SK-N-SH (cell line): ENCODE results near the gene ANKFN1. TPM values are rescaled to one million over a fixed set of nuclear protein-coding genes. Genes with fewer than 3 reads are reported as not detected.

Experiments
- CTCF ChIA-PET: fragments of 300-600, 350-600 bp; formaldehyde crosslinking; extraction: SDS; loops from one replicate; lab custom pipeline; 2021; lab: Yijun Ruan, JAX
- POLR2A ChIA-PET: fragments of 350-600 bp; sonication (Branson Sonifier 250); formaldehyde crosslinking; extraction: SDS; loops from one replicate; lab custom pipeline; 2020; ENCODE audit warnings: antibody characterized with exemption, inconsistent platforms; lab: Yijun Ruan, JAX
- DNase-seq: peaks from one replicate; pipeline ENCODE4 v3.0.0; 2012
- H2AFZ ChIP-seq: fragments of 200-600 bp; sonication (generic); 2 replicates; pipeline ENCODE4 v1.8.1; 2016; ENCODE audit warnings: antibody characterized with exemption, mild to moderate bottlenecking, low read depth
- H3F3A ChIP-seq: fragments of 200-600 bp; sonication (generic); replicated peaks from 2 replicates; pipeline ENCODE3; 2016; ENCODE audit warnings: antibody characterized with exemption, mild to moderate bottlenecking; ENCODE audit not compliant: insufficient read depth
- H3K27ac ChIP-seq, 2 experiments: fragments of 200-500 bp in 1 of 2; fragments of 200-600 bp in 1 of 2; sonication (Bioruptor generic) in 1 of 2; sonication (generic), shearing (Covaris generic) in 1 of 2; 2 replicates each; pipeline versions ENCODE4 v1.5.1 to v1.6.1; 2014 to 2016; ENCODE audit warnings: low read depth in 2 of 2, inconsistent platforms in 1 of 2, low read length in 1 of 2, mild to moderate bottlenecking in 1 of 2, mixed read lengths in 1 of 2
- H3K27me3 ChIP-seq: fragments of 200-600 bp; sonication (generic), shearing (Covaris generic); 2 replicates; pipeline ENCODE4 v1.6.1; 2016; ENCODE audit warnings: mixed run types; ENCODE audit not compliant: insufficient read depth
- H3K36me3 ChIP-seq, 2 experiments: fragments of 200-500 bp in 1 of 2; fragments of 200-600 bp in 1 of 2; sonication (Bioruptor generic) in 1 of 2; sonication (generic) in 1 of 2; replicated peaks in 1 of 2; 2 replicates each; pipeline versions ENCODE3 to v1.5.1; 2014 to 2016; ENCODE audit warnings: low read length in 1 of 2, mild to moderate bottlenecking in 1 of 2; ENCODE audit not compliant: insufficient read depth in 2 of 2, control insufficient read depth in 1 of 2
- H3K4me1 ChIP-seq, 2 experiments: fragments of 200-500 bp in 1 of 2; fragments of 200-600 bp in 1 of 2; sonication (Bioruptor generic) in 1 of 2; sonication (generic), shearing (Covaris generic) in 1 of 2; 2 replicates each; pipeline versions ENCODE4 v1.5.1 to v1.6.1; 2014 to 2016; ENCODE audit warnings: low read depth in 1 of 2, low read length in 1 of 2, mixed run types in 1 of 2; ENCODE audit not compliant: insufficient read depth in 2 of 2, control insufficient read depth in 1 of 2
- H3K4me2 ChIP-seq: fragments of 200-600 bp; sonication (generic), shearing (Covaris generic); 2 replicates; pipeline ENCODE4 v1.6.1; 2017; ENCODE audit warnings: mixed run types
- H3K4me3 ChIP-seq, 2 experiments: fragments of 200-500 bp in 1 of 2; fragments of 200-600 bp in 1 of 2; sonication (Bioruptor generic) in 1 of 2; sonication (generic), shearing (Covaris generic) in 1 of 2; 2 replicates each; pipeline versions ENCODE4 v1.5.1 to v1.8.1; 2014 to 2016; ENCODE audit warnings: low read depth in 2 of 2, inconsistent platforms in 1 of 2, low read length in 1 of 2, mild to moderate bottlenecking in 1 of 2, mixed read lengths in 1 of 2, moderate library complexity in 1 of 2
- H3K79me2 ChIP-seq: fragments of 200-600 bp; sonication (generic); 2 replicates; pipeline ENCODE4 v1.8.1; 2017; ENCODE audit warnings: mild to moderate bottlenecking; ENCODE audit not compliant: insufficient read depth
- H3K9ac ChIP-seq: fragments of 200-600 bp; sonication (generic); 2 replicates; pipeline ENCODE4 v1.6.1; 2017; ENCODE audit warnings: mixed run types
- H3K9me2 ChIP-seq: fragments of 200-600 bp; sonication (generic); 2 replicates; pipeline ENCODE4 v1.6.1; 2017; ENCODE audit warnings: mixed run types
- H3K9me3 ChIP-seq: fragments of 200-600 bp; sonication (generic); 2 replicates; pipeline ENCODE4 v1.6.1; 2017; ENCODE audit warnings: mixed run types, mild to moderate bottlenecking, moderate library complexity
- H4K20me1 ChIP-seq: fragments of 200-600 bp; sonication (generic); 2 replicates; pipeline ENCODE4 v1.6.1; 2017; ENCODE audit warnings: mild to moderate bottlenecking, mixed run types; ENCODE audit not compliant: insufficient read depth
- CTCF ChIP-seq: fragments of 200-600 bp; sonication (generic); IDR thresholded peaks from 2 replicates; pipeline ENCODE4 v1.6.1; 2017; ENCODE audit warnings: antibody characterized with exemption, mild to moderate bottlenecking, moderate library complexity
- EP300 ChIP-seq, 2 experiments: IDR thresholded peaks; 2 replicates each; pipeline versions ENCODE4 v1.4.0 to v1.6.1; 2012; ENCODE audit warnings: borderline replicate concordance in 1 of 2, low read depth in 1 of 2, low read length in 1 of 2
- FOSL2 ChIP-seq: IDR thresholded peaks from 2 replicates; pipeline ENCODE4 v1.4.0; 2012; ENCODE audit warnings: low read depth, mild to moderate bottlenecking, moderate library complexity, borderline replicate concordance
- GATA2 ChIP-seq: sonication (generic); formaldehyde crosslinking; IDR thresholded peaks from 2 replicates; pipeline ENCODE4 v1.5.0; 2020; ENCODE audit warnings: mild to moderate bottlenecking, missing genetic modification reagents
- JUND ChIP-seq: IDR thresholded peaks from 2 replicates; pipeline ENCODE4 v1.4.0; 2012
- MEF2A ChIP-seq: IDR thresholded peaks from 2 replicates; pipeline ENCODE4 v1.4.0; 2012; ENCODE audit warnings: low read depth, borderline replicate concordance
- NRF1 ChIP-seq: IDR thresholded peaks from 2 replicates; pipeline ENCODE4 v1.6.1; 2012; ENCODE audit warnings: low read depth, mild to moderate bottlenecking, low read length
- PBX3 ChIP-seq: IDR thresholded peaks from 2 replicates; pipeline ENCODE4; 2012
- RAD21 ChIP-seq: IDR thresholded peaks from 2 replicates; pipeline ENCODE4 v1.6.1; 2012; ENCODE audit warnings: mild to moderate bottlenecking, low read length
- RFX5 ChIP-seq: IDR thresholded peaks from 2 replicates; pipeline ENCODE4 v1.6.1; 2012; ENCODE audit warnings: mild to moderate bottlenecking, improper control_type of control experiment, low read length
- RXRA ChIP-seq: IDR thresholded peaks from 2 replicates; pipeline ENCODE4 v1.4.0; 2012; ENCODE audit warnings: low read depth, mild to moderate bottlenecking, borderline replicate concordance
- SMC3 ChIP-seq: IDR thresholded peaks from 2 replicates; pipeline ENCODE4 v1.6.1; 2012; ENCODE audit warnings: low read depth, low read length, improper control_type of control experiment
- TAF1 ChIP-seq: IDR thresholded peaks from 2 replicates; pipeline ENCODE4 v1.6.1; 2012; ENCODE audit warnings: low read depth, mild to moderate bottlenecking, low read length, moderate library complexity, borderline replicate concordance
- TCF12 ChIP-seq: IDR thresholded peaks from 2 replicates; pipeline ENCODE4 v1.4.0; 2012
- TEAD4 ChIP-seq: IDR thresholded peaks from 2 replicates; pipeline ENCODE4 v1.4.0; 2012; ENCODE audit warnings: mild to moderate bottlenecking, borderline replicate concordance; ENCODE audit not compliant: insufficient read depth
- USF2 ChIP-seq: fragments of 150-350 bp; IDR thresholded peaks from 2 replicates; pipeline ENCODE4 v1.6.1; 2017; ENCODE audit warnings: antibody characterized with exemption, low read length, low read depth, borderline replicate concordance
- YY1 ChIP-seq: IDR thresholded peaks from 2 replicates; pipeline ENCODE4 v1.4.0; 2012; ENCODE audit warnings: low read depth, mild to moderate bottlenecking
- WGBS: methylation state at CpG from one replicate; pipeline ENCODE4 v1.1.6; 2017; ENCODE audit warnings: low lambda C conversion rate; 5-methylcytosine and 5-hydroxymethylcytosine counted together
- polyA plus RNA-seq, 3 experiments: library from polyadenylated mRNA; depleted of rRNA; stranded (reverse); fragments of >200 nt; gene quantifications; 2 replicates each; pipeline ENCODE4 v1.2.3, GENCODE V29; 2012
- TF ChIP-seq, protein P1 (sequence below): IDR thresholded peaks from 2 replicates; pipeline ENCODE4 v1.4.0; 2012; ENCODE audit warnings: low read depth, borderline replicate concordance

The ANKFN1 gene
- polyA plus RNA-seq, 1 of the 3 experiments (the other 2 are of a cell fraction): 0.07 TPM

GRCh38 chr17:56471696-56472095 is 318.4 kb downstream of the ANKFN1 start:
- H3K27me3 ChIP-seq: 0 out of 2 replicates have a peak, but pooled peaks cover 6% of the 10 kb centered on the region
- no peak overlapping the region for H3K27ac ChIP-seq
- TF ChIP-seq SMC3: no peak
- TF ChIP-seq FOSL2: no peak
- WGBS: 3% methylated on average over 3 of the region's 3 CpGs
- H3K79me2 ChIP-seq: no peaks in the 10 kb centered on the region
- H3K9ac ChIP-seq: no peak overlapping the region
- ChIA-PET POLR2A (no interaction called here), CTCF (no interaction called here)
- no peak overlapping the region for H3K4me2 ChIP-seq
- DNase-seq: no peak
- H3K4me1 ChIP-seq: no peaks in the 10 kb centered on the region
- no peaks in the 10 kb centered on the region for H3F3A ChIP-seq
- H3K4me3 ChIP-seq: no peak overlapping the region
- H3K36me3 ChIP-seq: no peaks in the 10 kb centered on the region
- H4K20me1 ChIP-seq: no peaks in the 10 kb centered on the region
- no peak overlapping the region for H2AFZ ChIP-seq
- no peaks in the 10 kb centered on the region for H3K9me3 ChIP-seq
- no peaks in the 10 kb centered on the region for H3K9me2 ChIP-seq

- CTCF ChIA-PET: no interaction called here
- no peaks in the 10 kb centered on the region for H3K4me1 ChIP-seq
- no peaks in the 10 kb centered on the region for H3F3A ChIP-seq
- H2AFZ ChIP-seq: no peak overlapping the region
- TF ChIP-seq YY1: no peak
- TF ChIP-seq JUND: no peak
- no peak for TF ChIP-seq RFX5
- TF ChIP-seq TEAD4: no peak
- TF ChIP-seq GATA2: no peak
- no peak for TF ChIP-seq TCF12
- TF ChIP-seq RAD21: no peak
- no peak for TF ChIP-seq TAF1
- no peak for TF ChIP-seq NRF1
- TF ChIP-seq USF2: no peak
- TF ChIP-seq, protein P1, sequence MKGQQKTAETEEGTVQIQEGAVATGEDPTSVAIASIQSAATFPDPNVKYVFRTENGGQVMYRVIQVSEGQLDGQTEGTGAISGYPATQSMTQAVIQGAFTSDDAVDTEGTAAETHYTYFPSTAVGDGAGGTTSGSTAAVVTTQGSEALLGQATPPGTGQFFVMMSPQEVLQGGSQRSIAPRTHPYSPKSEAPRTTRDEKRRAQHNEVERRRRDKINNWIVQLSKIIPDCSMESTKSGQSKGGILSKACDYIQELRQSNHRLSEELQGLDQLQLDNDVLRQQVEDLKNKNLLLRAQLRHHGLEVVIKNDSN: no peak
- TF ChIP-seq RXRA: no peak
- TF ChIP-seq PBX3: no peak
- TF ChIP-seq FOSL2: no peak
- no peak for TF ChIP-seq MEF2A
- TF ChIP-seq CTCF: no peak
- TF ChIP-seq SMC3: no peak
- TF ChIP-seq EP300 (IDR thresholded peaks at IDR 0.05; ENCODE audit: borderline replicate concordance in 1 of 2, low read depth in 1 of 2, low read length in 1 of 2): no peak
- H4K20me1 ChIP-seq: no peaks in the 10 kb centered on the region
- no peaks in the 10 kb centered on the region for H3K79me2 ChIP-seq
- no peaks in the 10 kb centered on the region for H3K9me2 ChIP-seq
- POLR2A ChIA-PET: no interaction called here
- no peaks in the 10 kb centered on the region for H3K9me3 ChIP-seq
- no peak for DNase-seq
- H3K36me3 ChIP-seq: no peaks in the 10 kb centered on the region
- H3K4me2 ChIP-seq: no peak overlapping the region
- WGBS: 0% methylated on average over 1 of the region's 1 CpG
- H3K9ac ChIP-seq: no peak overlapping the region
- H3K27ac ChIP-seq: no peak overlapping the region
- no peaks in the 10 kb centered on the region; the same call in 1 of the 2 replicates for H3K27me3 ChIP-seq
- H3K4me3 ChIP-seq: no peak overlapping the region
Measured at GRCh38 chr17:56475116-56475515, 321.8 kb downstream of the ANKFN1 start.
